ENCODE data around the gene FUT7. TPM values are rescaled to one million over a fixed set of nuclear protein-coding genes. Genes with fewer than 3 reads are reported as not detected.

Gene FUT7
- total RNA-seq, 4 donors from 2014 or later = 0.20 TPM; not detected in 3

GRCh38 chr9:137039611-137040366, 7.9 kb upstream of the FUT7 start:
- Histone ChIP-seq H3K4me3 (no peak overlapping the region), H3K36me3 (peaks cover 0 to 58% of the 10 kb centered on the region in 2 donors), H3K4me1 (peaks cover 0 to 34% (median 16%) of the 10 kb centered on the region in 3 donors), H3K27me3 (peaks cover 10% of the 10 kb centered on the region), H3K27ac (no peak overlapping the region), H3K9me3 (no peaks in the 10 kb centered on the region)
- no CpG with 5 or more reads among the region's 32 CpGs for WGBS, 2 donors (ENCODE audit: low coverage in 1 of 2)
- no peak for ATAC-seq
- no peak for TF ChIP-seq POLR2AphosphoS5 (IDR thresholded peaks at IDR 0.05)
- no peak for TF ChIP-seq EP300 (IDR thresholded peaks at IDR 0.05)
- TF ChIP-seq, protein P1, sequence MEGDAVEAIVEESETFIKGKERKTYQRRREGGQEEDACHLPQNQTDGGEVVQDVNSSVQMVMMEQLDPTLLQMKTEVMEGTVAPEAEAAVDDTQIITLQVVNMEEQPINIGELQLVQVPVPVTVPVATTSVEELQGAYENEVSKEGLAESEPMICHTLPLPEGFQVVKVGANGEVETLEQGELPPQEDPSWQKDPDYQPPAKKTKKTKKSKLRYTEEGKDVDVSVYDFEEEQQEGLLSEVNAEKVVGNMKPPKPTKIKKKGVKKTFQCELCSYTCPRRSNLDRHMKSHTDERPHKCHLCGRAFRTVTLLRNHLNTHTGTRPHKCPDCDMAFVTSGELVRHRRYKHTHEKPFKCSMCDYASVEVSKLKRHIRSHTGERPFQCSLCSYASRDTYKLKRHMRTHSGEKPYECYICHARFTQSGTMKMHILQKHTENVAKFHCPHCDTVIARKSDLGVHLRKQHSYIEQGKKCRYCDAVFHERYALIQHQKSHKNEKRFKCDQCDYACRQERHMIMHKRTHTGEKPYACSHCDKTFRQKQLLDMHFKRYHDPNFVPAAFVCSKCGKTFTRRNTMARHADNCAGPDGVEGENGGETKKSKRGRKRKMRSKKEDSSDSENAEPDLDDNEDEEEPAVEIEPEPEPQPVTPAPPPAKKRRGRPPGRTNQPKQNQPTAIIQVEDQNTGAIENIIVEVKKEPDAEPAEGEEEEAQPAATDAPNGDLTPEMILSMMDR (IDR thresholded peaks at IDR 0.05) = no peak
- no peak for TF ChIP-seq POLR2A (IDR thresholded peaks at IDR 0.05)

DNA sequence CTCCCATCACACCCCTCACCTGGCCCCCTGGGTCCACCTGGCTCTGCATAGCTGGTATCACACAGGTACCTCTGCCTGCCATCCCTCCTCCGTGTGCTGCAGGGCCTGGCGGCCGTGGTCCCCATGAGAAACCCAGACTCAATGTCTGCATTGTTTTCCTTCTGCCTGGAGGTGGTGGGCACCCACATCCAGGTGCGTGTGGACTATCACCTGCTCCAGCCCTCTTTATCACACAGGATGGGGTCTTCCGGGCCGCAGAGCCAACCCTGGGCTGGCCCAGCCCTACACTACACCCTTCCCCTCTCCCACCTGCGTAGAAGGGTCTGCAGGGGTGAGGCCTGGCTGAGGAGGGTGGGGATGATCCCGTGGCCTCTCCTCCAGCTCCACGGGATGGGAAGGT, 7.0 kb upstream of the FUT7 start:
- Histone ChIP-seq H3K9me3 (no peaks in the 10 kb centered on the region), H3K4me3 (no peak overlapping the region), H3K4me1 (peaks cover 0 to 31% (median 13%) of the 10 kb centered on the region in 3 donors), H3K27ac (no peak overlapping the region), H3K27me3 (peaks cover 16% of the 10 kb centered on the region), H3K36me3 (peaks cover 0 to 58% of the 10 kb centered on the region in 2 donors)
- ATAC-seq = no peak
- TF ChIP-seq, protein P1 (IDR thresholded peaks at IDR 0.05) = no peak
- TF ChIP-seq POLR2AphosphoS5 (IDR thresholded peaks at IDR 0.05) (no peak), POLR2A (IDR thresholded peaks at IDR 0.05) (no peak), EP300 (IDR thresholded peaks at IDR 0.05) (no peak)
- 80% methylated on average over 1 of the region's 9 CpGs; no CpG with 5 or more reads in 1 of the 2 donors for WGBS, 2 donors (ENCODE audit: low coverage in 1 of 2)

GRCh38 chr9:137037483-137037882, 5.6 kb upstream of the FUT7 start:
- H3K27ac ChIP-seq = no peak overlapping the region
- TF ChIP-seq, protein P1 (IDR thresholded peaks at IDR 0.05) = no peak
- no peak for TF ChIP-seq EP300 (IDR thresholded peaks at IDR 0.05)
- no peak for TF ChIP-seq POLR2A (IDR thresholded peaks at IDR 0.05)
- no peak for TF ChIP-seq POLR2AphosphoS5 (IDR thresholded peaks at IDR 0.05)
- no peaks in the 10 kb centered on the region for H3K9me3 ChIP-seq
- whole genome bisulfite sequencing, 2 donors (ENCODE audit: low coverage in 1 of 2) = 85 to 87% methylated on average over 7 to 8 of the region's 10 CpGs
- H3K27me3 ChIP-seq = peaks cover 16% of the 10 kb centered on the region
- ATAC-seq = no peak
- H3K4me3 ChIP-seq = no peak overlapping the region
- H3K4me1 ChIP-seq = peaks cover 0 to 18% (median 13%) of the 10 kb centered on the region in 3 donors
- H3K36me3 ChIP-seq = peaks cover 0 to 52% of the 10 kb centered on the region in 2 donors

- peaks cover 0 to 50% of the 10 kb centered on the region in 2 donors for H3K36me3 ChIP-seq
- no peak for ATAC-seq
Measured at GRCh38 chr9:137037035-137037434, 5.1 kb upstream of the FUT7 start.

More at GRCh38 chr9:137037035-137037434, 5.1 kb upstream of the FUT7 start:
- Histone ChIP-seq H3K9me3 (no peaks in the 10 kb centered on the region), H3K27ac (no peak overlapping the region), H3K4me3 (no peak overlapping the region), H3K4me1 (peaks cover 0 to 18% (median 13%) of the 10 kb centered on the region in 3 donors), H3K27me3 (peaks cover 16% of the 10 kb centered on the region)
- 89% methylated on average over 3 of the region's 13 CpGs; no CpG with 5 or more reads in 1 of the 2 donors for WGBS, 2 donors (ENCODE audit: low coverage in 1 of 2)
- TF ChIP-seq, protein P1 (IDR thresholded peaks at IDR 0.05) = no peak
- TF ChIP-seq POLR2AphosphoS5 (IDR thresholded peaks at IDR 0.05) (no peak), EP300 (IDR thresholded peaks at IDR 0.05) (no peak), POLR2A (IDR thresholded peaks at IDR 0.05) (no peak)
